Tibial nerve (tissue), 3 donors: ENCODE measurements around the gene SMIM23.

Experiments used
- CTCF ChIP-seq, 5 experiments: fragments of 200-600 bp in 3 of 5; fragments of 450-650 bp in 2 of 5; sonication (generic) in 3 of 5; IDR thresholded peaks; one replicate each; pipeline ENCODE4 v1.5.1; 2016 to 2019; ENCODE audit warnings: antibody characterized with exemption in 5 of 5, mild to moderate bottlenecking in 3 of 5, moderate library complexity in 2 of 5
- POLR2A ChIP-seq, 2 donors: fragments of 450-650 bp; IDR thresholded peaks; one replicate each; pipeline ENCODE4 v1.6.1; 2017; ENCODE audit warnings: antibody characterized with exemption in 2 of 2, mild to moderate bottlenecking in 2 of 2, moderate library complexity in 2 of 2

- TF ChIP-seq CTCF (IDR thresholded peaks at IDR 0.05), result no peak
- TF ChIP-seq POLR2A (IDR thresholded peaks at IDR 0.05), result no peak
Observed at GRCh38 chr5:171759777-171760176, 25.8 kb upstream of the SMIM23 start.
